HEK293T (cell line): ENCODE results near the gene KRT34.

Experiments
- ARNT ChIP-seq: fragments of 450-650 bp; IDR thresholded peaks from 2 replicates; pipeline ENCODE4 v1.6.1; 2017; ENCODE audit warnings: mild to moderate bottlenecking
- ELF4 ChIP-seq: fragments of 450-650 bp; IDR thresholded peaks from 2 replicates; pipeline ENCODE4 v1.6.1; 2017; ENCODE audit warnings: antibody characterized with exemption
- PKNOX1 ChIP-seq: fragments of 450-650 bp; IDR thresholded peaks from 2 replicates; pipeline ENCODE4 v1.6.1; 2016
- SP1 ChIP-seq: fragments of 450-650 bp; IDR thresholded peaks from 2 replicates; pipeline ENCODE4 v1.6.1; 2017

- no peak for TF ChIP-seq ARNT
- TF ChIP-seq SP1 = no peak
- no peak for TF ChIP-seq ELF4
- TF ChIP-seq PKNOX1 = no peak
Observed at GRCh38 chr17:41369713-41370112, 12.4 kb downstream of the KRT34 start, which contains the start of gene KRT33B.
